Liver (tissue), 9 donors: ENCODE results near the gene LCP2. TPM values are rescaled to one million over a fixed set of nuclear protein-coding genes. Genes with fewer than 3 reads are reported as not detected.

Experiments used
- DNase-seq: peaks from one replicate; pipeline ENCODE4 v3.0.0-alpha.2; 2017; ENCODE audit warnings: low spot score
- H3K27ac ChIP-seq, 2 donors: one replicate each; pipeline ENCODE4 v1.7.0; 2013; ENCODE audit warnings: inconsistent platforms in 2 of 2, low read length in 2 of 2, control low read depth in 1 of 2, low read depth in 1 of 2, mild to moderate bottlenecking in 1 of 2
- H3K27me3 ChIP-seq, 4 donors: one replicate each; pipeline versions ENCODE4 v1.6.1 to v1.7.0; 2013; ENCODE audit warnings: low read length in 3 of 4, inconsistent platforms in 1 of 4, mild to moderate bottlenecking in 1 of 4, moderate library complexity in 1 of 4; ENCODE audit not compliant: control insufficient read depth in 4 of 4, insufficient read depth in 4 of 4
- H3K36me3 ChIP-seq, 4 donors: one replicate each; pipeline versions ENCODE4 v1.6.1 to v1.7.0; 2013; ENCODE audit warnings: low read length in 3 of 4, mild to moderate bottlenecking in 3 of 4, low read depth in 1 of 4, moderate library complexity in 1 of 4; ENCODE audit not compliant: control insufficient read depth in 4 of 4, insufficient read depth in 3 of 4
- H3K4me1 ChIP-seq, 4 donors: one replicate each; pipeline versions ENCODE4 v1.6.1 to v1.7.0; 2013; ENCODE audit warnings: low read length in 3 of 4, mild to moderate bottlenecking in 3 of 4, moderate library complexity in 1 of 4; ENCODE audit not compliant: control insufficient read depth in 4 of 4, insufficient read depth in 4 of 4
- H3K4me3 ChIP-seq, 3 donors: one replicate each; pipeline versions ENCODE4 v1.6.1 to v1.7.0; 2013; ENCODE audit warnings: low read length in 3 of 3, control low read depth in 1 of 3, low read depth in 1 of 3, mild to moderate bottlenecking in 1 of 3
- H3K9ac ChIP-seq, 2 donors: one replicate each; pipeline ENCODE4 v1.7.0; 2013; ENCODE audit warnings: low read length in 2 of 2, mild to moderate bottlenecking in 2 of 2, moderate library complexity in 2 of 2, control low read depth in 1 of 2, low read depth in 1 of 2
- H3K9me3 ChIP-seq, 4 donors: one replicate each; pipeline versions ENCODE4 v1.6.1 to v1.7.0; 2013; ENCODE audit warnings: low read length in 3 of 4; ENCODE audit not compliant: control insufficient read depth in 4 of 4
- ATF3 ChIP-seq: IDR thresholded peaks from 2 replicates; pipeline ENCODE4 v1.6.1; 2016; ENCODE audit warnings: antibody characterized with exemption
- CTCF ChIP-seq: fragments of 150-350 bp; IDR thresholded peaks from 2 replicates; pipeline ENCODE4 v1.5.1; 2017; ENCODE audit warnings: improper control_type of control experiment, low read depth, low read length; ENCODE audit not compliant: missing input control
- EGR1 ChIP-seq, 2 donors: IDR thresholded peaks; 2 replicates each; pipeline ENCODE4 v1.6.1; 2016 to 2018; ENCODE audit warnings: antibody characterized with exemption in 2 of 2, low read depth in 2 of 2
- FOXA1 ChIP-seq: IDR thresholded peaks from 2 replicates; pipeline ENCODE4 v1.6.1; 2016; ENCODE audit warnings: antibody characterized with exemption
- FOXA2 ChIP-seq: IDR thresholded peaks from 2 replicates; pipeline ENCODE4 v1.6.1; 2016; ENCODE audit warnings: antibody characterized with exemption
- GABPA ChIP-seq, 2 donors: IDR thresholded peaks in 1 of 2; conservative IDR thresholded peaks in 1 of 2; 2 replicates each; pipeline ENCODE4 v1.6.1; 2016; ENCODE audit warnings: antibody characterized with exemption in 2 of 2, mild to moderate bottlenecking in 1 of 2, moderate library complexity in 1 of 2
- HNF4A ChIP-seq, 2 donors: conservative IDR thresholded peaks; 2 replicates each; pipeline ENCODE4 v1.6.1; 2016; ENCODE audit warnings: antibody characterized with exemption in 2 of 2, mild to moderate bottlenecking in 2 of 2
- HNF4G ChIP-seq: IDR thresholded peaks from 2 replicates; pipeline ENCODE4 v1.6.1; 2016; ENCODE audit warnings: antibody characterized with exemption
- MAX ChIP-seq: IDR thresholded peaks from 2 replicates; pipeline ENCODE4 v1.6.1; 2016; ENCODE audit warnings: antibody characterized with exemption
- NR2F2 ChIP-seq: IDR thresholded peaks from 2 replicates; pipeline ENCODE4 v1.6.1; 2016; ENCODE audit warnings: antibody characterized with exemption
- REST ChIP-seq: IDR thresholded peaks from 2 replicates; pipeline ENCODE4 v1.6.1; 2016; ENCODE audit warnings: antibody characterized with exemption, mild to moderate bottlenecking
- TAF1 ChIP-seq: conservative IDR thresholded peaks from 2 replicates; pipeline ENCODE4 v1.6.1; 2016; ENCODE audit warnings: antibody characterized with exemption, mild to moderate bottlenecking
- ZBTB33 ChIP-seq: IDR thresholded peaks from 2 replicates; pipeline ENCODE4 v1.6.1; 2016; ENCODE audit warnings: antibody characterized with exemption
- WGBS: extraction: QIAGEN DNeasy Blood & Tissue Kit; methylation state at CpG from one replicate; pipeline ENCODE4 v1.1.7; 2013; 5-methylcytosine and 5-hydroxymethylcytosine counted together
- polyA plus RNA-seq, 2 donors: library from polyadenylated mRNA; stranded (reverse) in 1 of 2; unstranded in 1 of 2; fragments of 200-250 nt in 1 of 2; fragments of >200 nt in 1 of 2; fragmentation: Nextera tagmentation in 1 of 2; extraction: Ambion mirVana in 1 of 2; gene quantifications; one replicate each; pipeline versions ENCODE4 v1.2.1 to v1.2.3, GENCODE V29; 2013 to 2015
- total RNA-seq, 2 donors: library from RNA; depleted of rRNA; stranded (reverse); fragments of >200 nt; gene quantifications; one replicate each; pipeline ENCODE4 v1.2.3, GENCODE V29; 2014
- donor health status: healthy.
- donor health status: healthy.
- donor health status: healthy.
- donor health status: healthy.
- donor health status: healthy.

Gene LCP2
- total and polyA plus RNA-seq, 4 donors = 3.6 to 16.3 (median 6.7) TPM

GRCh38 chr5:170288551-170288950, 9.0 kb downstream of the LCP2 start:
- TF ChIP-seq TAF1 = no peak
- TF ChIP-seq NR2F2 = no peak
- TF ChIP-seq FOXA1 = no peak
- TF ChIP-seq ATF3 = no peak
- TF ChIP-seq HNF4G = no peak
- TF ChIP-seq GABPA (IDR thresholded peaks at IDR 0.05 in 1 of 2, conservative IDR thresholded peaks at IDR 0.05 in 1 of 2) = no peak
- TF ChIP-seq CTCF = no peak
- TF ChIP-seq HNF4A (conservative IDR thresholded peaks at IDR 0.05) = no peak
- no peak for TF ChIP-seq MAX
- TF ChIP-seq EGR1 (IDR thresholded peaks at IDR 0.05; ENCODE audit: low read depth in 2 of 2) = no peak
- TF ChIP-seq FOXA2 = no peak
- no peak for TF ChIP-seq ZBTB33
- TF ChIP-seq REST = no peak
- Histone ChIP-seq H3K9ac (no peak overlapping the region), H3K27me3 (no peaks in the 10 kb centered on the region), H3K4me3 (no peak overlapping the region), H3K9me3 (peaks cover 0 to 4% (median under 1%) of the 10 kb centered on the region in 4 donors), H3K4me1 (peaks cover 0 to 2% (median under 1%) of the 10 kb centered on the region in 4 donors), H3K27ac (peak overlapping the region in 1 of 2 donors; percentile 47), H3K36me3 (peaks cover 0 to 13% (median 0%) of the 10 kb centered on the region in 4 donors)
- WGBS = 47% methylated on average over 3 of the region's 3 CpGs
- no peak for DNase-seq

GRCh38 chr5:170288151-170288550, 9.4 kb downstream of the LCP2 start:
- Histone ChIP-seq H3K4me1 (peaks cover 0 to 2% (median under 1%) of the 10 kb centered on the region in 4 donors), H3K36me3 (peaks cover 0 to 14% (median 0%) of the 10 kb centered on the region in 4 donors), H3K27ac (peak overlapping the region in 1 of 2 donors; percentile 47), H3K27me3 (no peaks in the 10 kb centered on the region), H3K9me3 (peaks cover 0 to 8% (median under 1%) of the 10 kb centered on the region in 4 donors), H3K9ac (no peak overlapping the region), H3K4me3 (no peak overlapping the region)
- TF ChIP-seq ATF3 (no peak), TAF1 (no peak), HNF4A (conservative IDR thresholded peaks at IDR 0.05) (no peak)
- DNase-seq = no peak
- whole genome bisulfite sequencing = 49% methylated on average over 2 of the region's 2 CpGs
